Activated CD4-positive, alpha-beta T cell treated with anti-CD3 and anti-CD28 coated beads, Interleukin-2, Interleukin-4, amounts not matched to agents 100 ng/mL and 50 ng/mL, durations not matched to agents 16 hours and 8 hours (primary cell): ENCODE data around the gene BABAM1.
A peak's percentile ranks its signal among the peaks of the same experiment; 100 is the strongest.

ENCODE experiments used
- DNase-seq: peaks from one replicate; pipeline ENCODE4 v3.0.0-alpha.2; 2020; ENCODE audit warnings: low spot score

Gene BABAM1

GRCh38 chr19:17266975-17267788, at the start of gene BABAM1:
BABAM1 (plus strand) TSS chr19:17267443; CDS start chr19:17268807, 1,364 bp downstream.
- peak; percentile 99 for DNase-seq

- no peak for DNase-seq
Observed at GRCh38 chr19:17219286-17219685, 48.0 kb upstream of the BABAM1 start.

- DNase-seq, result no peak
Observed at GRCh38 chr19:17220207-17220758, 47.0 kb upstream of the BABAM1 start.

GRCh38 chr19:17225053-17225452, 42.2 kb upstream of the BABAM1 start:
- DNase-seq, result no peak

GRCh38 chr19:17226002-17226933, 41.0 kb upstream of the BABAM1 start, which contains the start of gene OCEL1:
OCEL1 (plus strand) TSS chr19:17226226; CDS start chr19:17226248, 22 bp downstream.
- DNase-seq, result peak; percentile 96

- DNase-seq, result no peak
Observed at GRCh38 chr19:17227798-17228367, 39.4 kb upstream of the BABAM1 start.

GRCh38 chr19:17229890-17230289, 37.4 kb upstream of the BABAM1 start:
- no peak for DNase-seq

GRCh38 chr19:17232258-17232657, 35.0 kb upstream of the BABAM1 start:
- DNase-seq, result no peak

- DNase-seq, result peak; percentile 74
Observed at GRCh38 chr19:17234911-17235299, 32.3 kb upstream of the BABAM1 start.

GRCh38 chr19:17235300-17235970, 31.8 kb upstream of the BABAM1 start:
- DNase-seq, result peak; percentile 63

GRCh38 chr19:17235971-17236777, 31.1 kb upstream of the BABAM1 start:
- DNase-seq, result peak; percentile 24

- DNase-seq, result no peak
Observed at GRCh38 chr19:17236811-17237543, 30.3 kb upstream of the BABAM1 start.

GRCh38 chr19:17237747-17238706, 29.2 kb upstream of the BABAM1 start:
- DNase-seq, result no peak

GRCh38 chr19:17240062-17240752, 27.0 kb upstream of the BABAM1 start:
- no peak for DNase-seq

- DNase-seq, result no peak
Observed at GRCh38 chr19:17240826-17241399, 26.3 kb upstream of the BABAM1 start.

GRCh38 chr19:17242431-17243208, 24.6 kb upstream of the BABAM1 start:
- DNase-seq, result no peak
